HEK293T (cell line): ENCODE measurements around the gene PARP1.

ENCODE experiments used
- FOXK2 ChIP-seq: fragments of 450-650 bp; IDR thresholded peaks from 2 replicates; pipeline ENCODE4 v1.6.1; 2016; ENCODE audit warnings: mild to moderate bottlenecking
- FOXM1 ChIP-seq: fragments of 450-650 bp; IDR thresholded peaks from 2 replicates; pipeline ENCODE4 v1.6.1; 2017; ENCODE audit warnings: mild to moderate bottlenecking, borderline replicate concordance
- PKNOX1 ChIP-seq: fragments of 450-650 bp; IDR thresholded peaks from 2 replicates; pipeline ENCODE4 v1.6.1; 2016
- TARDBP ChIP-seq: fragments of 450-650 bp; IDR thresholded peaks from 2 replicates; pipeline ENCODE4 v1.6.1; 2016

GRCh38 chr1:226344441-226345259 lies 63.2 kb downstream of the PARP1 start:
- TF ChIP-seq FOXK2 (no peak), PKNOX1 (no peak; the same call in 1 of the 2 replicates), TARDBP (no peak), FOXM1 (no peak)
